H1 (cell line): ENCODE results near the gene GTF2B. TPM values are rescaled to one million over a fixed set of nuclear protein-coding genes. Genes with fewer than 3 reads are reported as not detected.

ENCODE experiments used
- CTCF ChIA-PET: fragments of 300-600 bp; sonication (Branson Sonifier 250); formaldehyde crosslinking; loops from one replicate; lab custom pipeline; 2021; ENCODE audit not compliant: partially characterized antibody; lab: Charles Lee
- POLR2A ChIA-PET: fragments of 300-600 bp; sonication (Branson Sonifier 250); formaldehyde crosslinking; loops from one replicate; lab custom pipeline; 2021; ENCODE audit warnings: inconsistent platforms; ENCODE audit not compliant: partially characterized antibody; lab: Charles Lee
- DNase-seq, 2 experiments: peaks; one replicate each; pipeline versions ENCODE4 v3.0.0 to v3.0.0-alpha.2; 2010 to 2022; ENCODE audit warnings: low spot score in 2 of 2, low read depth in 1 of 2, mixed read lengths in 1 of 2
- FAIRE-seq: peaks from 2 replicates; lab custom pipeline; 2011; peaks lifted over from hg19 to GRCh38; lab: Jason Lieb, UNC
- H2AFZ ChIP-seq: 2 replicates; pipeline ENCODE4 v1.8.1; 2012; ENCODE audit warnings: low read length, inconsistent platforms
- H2AK5ac ChIP-seq: 2 replicates; pipeline ENCODE4 v1.6.1; 2013; ENCODE audit warnings: low read depth, low read length
- H2BK120ac ChIP-seq: replicated peaks from 2 replicates; pipeline ENCODE3; 2013; ENCODE audit warnings: low read depth, low read length, inconsistent platforms
- H2BK12ac ChIP-seq: 2 replicates; pipeline ENCODE4 v1.6.1; 2013; ENCODE audit warnings: low read depth, low read length
- H2BK15ac ChIP-seq: 2 replicates; pipeline ENCODE4 v1.6.1; 2013; ENCODE audit warnings: low read length
- H2BK20ac ChIP-seq: 2 replicates; pipeline ENCODE4 v1.6.1; 2013; ENCODE audit warnings: low read length
- H2BK5ac ChIP-seq: 2 replicates; pipeline ENCODE4 v1.6.1; 2013; ENCODE audit warnings: low read depth, low read length
- H3K14ac ChIP-seq: 2 replicates; pipeline ENCODE4 v1.6.1; 2013; ENCODE audit warnings: inconsistent platforms; ENCODE audit not compliant: insufficient read length
- H3K18ac ChIP-seq: 2 replicates; pipeline ENCODE4 v1.6.1; 2013; ENCODE audit warnings: low read length; ENCODE audit errors: extremely low read depth
- H3K23ac ChIP-seq: 2 replicates; pipeline ENCODE4 v1.6.1; 2013; ENCODE audit warnings: inconsistent platforms; ENCODE audit not compliant: insufficient read length
- H3K23me2 ChIP-seq: 2 replicates; pipeline ENCODE4 v1.6.1; 2013; ENCODE audit warnings: low read depth, low read length
- H3K27ac ChIP-seq: 2 replicates; pipeline ENCODE4 v1.6.1; 2011; ENCODE audit warnings: low read depth, low read length, inconsistent platforms
- H3K27me3 ChIP-seq, 4 experiments: replicated peaks in 1 of 4; 1 replicate in 1 of 4; 2 replicates in 3 of 4; pipeline versions ENCODE4 v1.6.1 to v1.8.1; 2011 to 2013; ENCODE audit warnings: low read length in 3 of 4, mild to moderate bottlenecking in 3 of 4, inconsistent platforms in 2 of 4, mixed read lengths in 2 of 4, moderate library complexity in 1 of 4; ENCODE audit not compliant: control insufficient read depth in 3 of 4, insufficient read depth in 3 of 4; ENCODE audit errors: extremely low read depth in 1 of 4
- H3K36me3 ChIP-seq, 4 experiments: 2 replicates each; pipeline versions ENCODE4 v1.6.1 to v1.8.1; 2011 to 2013; ENCODE audit warnings: mild to moderate bottlenecking in 4 of 4, low read length in 3 of 4, moderate library complexity in 2 of 4, control low read depth in 1 of 4, inconsistent platforms in 1 of 4; ENCODE audit not compliant: insufficient read depth in 4 of 4, control insufficient read depth in 2 of 4
- H3K4ac ChIP-seq: replicated peaks from 2 replicates; pipeline ENCODE3; 2013; ENCODE audit warnings: low read length, low read depth, mixed read lengths, inconsistent platforms; ENCODE audit not compliant: insufficient read length
- H3K4me1 ChIP-seq, 4 experiments: replicated peaks in 1 of 4; 1 replicate in 1 of 4; 2 replicates in 3 of 4; pipeline versions ENCODE4 v1.6.1 to v1.8.1; 2011 to 2013; ENCODE audit warnings: low read length in 3 of 4, inconsistent platforms in 2 of 4, mixed read lengths in 1 of 4; ENCODE audit not compliant: insufficient read depth in 4 of 4, control insufficient read depth in 3 of 4
- H3K4me2 ChIP-seq, 2 experiments: 2 replicates each; pipeline versions ENCODE4 v1.6.1 to v1.8.1; 2011 to 2013; ENCODE audit warnings: low read depth in 2 of 2, low read length in 2 of 2, control low read depth in 1 of 2, inconsistent platforms in 1 of 2, mild to moderate bottlenecking in 1 of 2; ENCODE audit not compliant: insufficient read depth in 1 of 2
- H3K4me3 ChIP-seq, 4 experiments: fragments of 200-600, 300-600 bp in 1 of 4; sonication (generic), shearing (Covaris generic), sonication (Bioruptor Twin) in 1 of 4; 2 replicates each; pipeline versions ENCODE4 v1.5.1 to v1.8.1; 2011 to 2016; ENCODE audit warnings: low read length in 4 of 4, low read depth in 3 of 4, control low read depth in 2 of 4, inconsistent platforms in 2 of 4, mild to moderate bottlenecking in 2 of 4, mixed read lengths in 1 of 4, moderate library complexity in 1 of 4; ENCODE audit not compliant: insufficient read depth in 2 of 4; ENCODE audit errors: extremely low read depth in 1 of 4
- H3K56ac ChIP-seq: replicated peaks from 2 replicates; pipeline ENCODE3; 2013; ENCODE audit warnings: low read depth, mild to moderate bottlenecking, mixed read lengths, low read length, inconsistent platforms; ENCODE audit not compliant: insufficient read length
- H3K79me1 ChIP-seq: 2 replicates; pipeline ENCODE4 v1.6.1; 2013; ENCODE audit warnings: low read depth, low read length, control low read depth
- H3K79me2 ChIP-seq, 2 experiments: 2 replicates each; pipeline versions ENCODE4 v1.6.1 to v1.8.1; 2012 to 2013; ENCODE audit warnings: low read length in 2 of 2, mild to moderate bottlenecking in 2 of 2, inconsistent platforms in 1 of 2; ENCODE audit not compliant: insufficient read depth in 2 of 2, control insufficient read depth in 1 of 2
- H3K9ac ChIP-seq, 4 experiments: replicated peaks in 1 of 4; 1 replicate in 1 of 4; 2 replicates in 3 of 4; pipeline versions ENCODE4 v1.6.1 to v1.8.1; 2011 to 2013; ENCODE audit warnings: low read depth in 3 of 4, low read length in 3 of 4, control low read depth in 2 of 4, mild to moderate bottlenecking in 2 of 4, moderate library complexity in 2 of 4, inconsistent platforms in 1 of 4; ENCODE audit errors: extremely low read depth in 1 of 4
- H3K9me3 ChIP-seq, 2 experiments: 2 replicates each; pipeline versions ENCODE4 v1.6.1 to v1.8.1; 2012 to 2013; ENCODE audit warnings: mild to moderate bottlenecking in 2 of 2, moderate library complexity in 2 of 2, control low read depth in 1 of 2, inconsistent platforms in 1 of 2, low read depth in 1 of 2, low read length in 1 of 2, mixed read lengths in 1 of 2; ENCODE audit not compliant: insufficient read depth in 2 of 2
- H4K20me1 ChIP-seq, 2 experiments: replicated peaks in 1 of 2; 2 replicates each; pipeline versions ENCODE3 to v1.8.1; 2011 to 2013; ENCODE audit warnings: inconsistent platforms in 2 of 2, low read length in 2 of 2, mild to moderate bottlenecking in 1 of 2; ENCODE audit not compliant: insufficient read depth in 2 of 2, control insufficient read depth in 1 of 2
- H4K5ac ChIP-seq: 2 replicates; pipeline ENCODE4 v1.6.1; 2013; ENCODE audit warnings: low read length, low read depth, mixed read lengths, inconsistent platforms; ENCODE audit not compliant: insufficient read length
- H4K8ac ChIP-seq: 2 replicates; pipeline ENCODE4 v1.8.0; 2013; ENCODE audit warnings: mild to moderate bottlenecking, moderate library complexity, low read length, inconsistent platforms; ENCODE audit not compliant: insufficient read depth; ENCODE audit errors: extremely low read depth
- H4K91ac ChIP-seq: replicated peaks from 2 replicates; pipeline ENCODE3; 2013; ENCODE audit warnings: low read length, mixed read lengths, inconsistent platforms; ENCODE audit not compliant: insufficient read length
- ATF3 ChIP-seq: IDR thresholded peaks from 2 replicates; pipeline ENCODE4 v1.6.1; 2011; ENCODE audit warnings: low read depth, mild to moderate bottlenecking, low read length; ENCODE audit not compliant: insufficient read depth
- BCL11A ChIP-seq, 2 experiments: IDR thresholded peaks; one replicate each; pipeline ENCODE4 v1.6.1; 2011; ENCODE audit warnings: low read depth in 2 of 2, low read length in 2 of 2, mild to moderate bottlenecking in 2 of 2
- GTF2F1 ChIP-seq: IDR thresholded peaks from 2 replicates; pipeline ENCODE4 v1.6.1; 2012; ENCODE audit warnings: low read depth, low read length, improper control_type of control experiment, borderline replicate concordance
- KDM5A ChIP-seq: fragments of 200-600 bp; IDR thresholded peaks from 2 replicates; pipeline ENCODE4 v1.7.1; 2012; ENCODE audit warnings: mild to moderate bottlenecking, low read length, inconsistent platforms, mixed read lengths
- RFX5 ChIP-seq: IDR thresholded peaks from 2 replicates; pipeline ENCODE4 v1.6.1; 2011; ENCODE audit warnings: low read depth, low read length, improper control_type of control experiment, borderline replicate concordance
- RNF2 ChIP-seq: fragments of 200-900, 300-1000 bp; sonication (generic); IDR thresholded peaks from 2 replicates; pipeline ENCODE4 v1.7.1; 2016; ENCODE audit warnings: borderline replicate concordance, low read depth, mild to moderate bottlenecking, antibody characterized with exemption, low read length; ENCODE audit not compliant: poor library complexity, severe bottlenecking; ENCODE audit errors: missing control alignments
- SAP30 ChIP-seq: fragments of 300-600 bp; sonication (generic); IDR thresholded peaks from 2 replicates; pipeline ENCODE4 v1.7.1; 2012; ENCODE audit warnings: low read length, moderate library complexity, mild to moderate bottlenecking, inconsistent platforms; ENCODE audit not compliant: insufficient read depth, insufficient replicate concordance
- TCF12 ChIP-seq: IDR thresholded peaks from 2 replicates; pipeline ENCODE4 v1.6.1; 2011; ENCODE audit warnings: low read depth, mild to moderate bottlenecking, low read length
- WGBS, 2 experiments: shearing (Covaris generic) in 1 of 2; methylation state at CpG; one replicate each; pipeline versions ENCODE4 v1.1.6 to v1.1.7; 2013 to 2015; ENCODE audit warnings: low lambda C conversion rate in 2 of 2, mixed read lengths in 2 of 2, inconsistent platforms in 1 of 2, low coverage in 1 of 2, missing lambda C conversion rate in 1 of 2; ENCODE audit not compliant: insufficient replicate concordance in 2 of 2, insufficient coverage in 1 of 2, insufficient read length in 1 of 2; ENCODE audit errors: extremely low coverage in 1 of 2, missing lambda C conversion rate in 1 of 2; 5-methylcytosine and 5-hydroxymethylcytosine counted together
- polyA plus RNA-seq, 7 experiments: library from polyadenylated mRNA; depleted of rRNA in 3 of 7; stranded (reverse) in 5 of 7; unstranded in 2 of 7; fragments of >200 nt in 5 of 7; fragments of 200-250 nt in 2 of 7; gene quantifications; 1 replicate in 5 of 7; 2 replicates in 1 of 7; 4 replicates in 1 of 7; pipeline versions ENCODE4 v1.2.1 to v1.2.3, GENCODE V29; 2011 to 2013; ENCODE audit warnings: missing spikeins in 2 of 7, mixed read lengths in 2 of 7
- total RNA-seq: library from RNA; stranded (reverse); fragmentation: NEBNext Ultra II Directional; extraction: Animal tissue kit (Norgen Biotek cat#: 25700); gene quantifications from 2 replicates; pipeline ENCODE4 v1.2.1, GENCODE V29; 2021
- TF ChIP-seq, protein P1 (sequence below): IDR thresholded peaks from 2 replicates; pipeline ENCODE4 v1.6.1; 2011; ENCODE audit warnings: low read length, improper control_type of control experiment

Gene GTF2B
- total and polyA plus RNA-seq, 2 of the 8 experiments (the other 6 are each of a cell fraction or from before 2014, with no cell fraction given) = 14.9 to 15.6 TPM

DNA sequence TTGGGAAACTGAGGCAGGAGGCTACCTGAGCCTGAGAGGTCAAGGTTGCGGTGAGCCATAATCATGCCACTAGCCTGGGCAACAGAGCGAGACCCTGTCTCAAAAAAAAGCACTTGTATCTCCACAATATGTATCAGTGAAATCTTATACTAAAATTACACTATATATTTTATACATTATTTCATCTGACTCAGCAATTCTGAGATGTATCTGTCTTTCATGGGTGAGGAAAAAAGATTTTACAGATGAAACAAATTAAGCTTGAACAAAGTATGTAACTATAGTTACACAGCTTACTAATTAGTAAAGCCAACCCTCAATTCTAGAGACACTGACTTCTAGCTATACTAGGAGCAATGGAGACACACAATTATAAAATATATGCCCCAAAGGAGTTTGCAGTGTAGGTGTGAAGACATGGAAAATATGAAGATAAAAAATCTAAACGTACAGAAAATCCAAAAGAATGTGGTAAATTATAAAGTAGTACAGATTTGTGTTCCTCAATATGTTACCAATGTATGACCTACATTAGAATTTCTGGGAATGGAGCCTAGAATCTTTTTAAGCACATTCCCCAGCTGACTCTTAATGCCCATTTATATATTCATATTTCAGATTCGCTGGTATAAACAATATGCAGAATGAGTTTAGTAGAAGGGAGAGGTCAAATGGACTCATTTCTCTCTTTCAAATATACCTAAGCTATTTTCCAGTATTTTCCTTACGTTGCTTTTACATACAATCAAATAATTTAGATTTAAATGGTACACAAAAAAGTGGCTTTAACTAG lies 14.6 kb downstream of the GTF2B start:
- TF ChIP-seq, protein P1, sequence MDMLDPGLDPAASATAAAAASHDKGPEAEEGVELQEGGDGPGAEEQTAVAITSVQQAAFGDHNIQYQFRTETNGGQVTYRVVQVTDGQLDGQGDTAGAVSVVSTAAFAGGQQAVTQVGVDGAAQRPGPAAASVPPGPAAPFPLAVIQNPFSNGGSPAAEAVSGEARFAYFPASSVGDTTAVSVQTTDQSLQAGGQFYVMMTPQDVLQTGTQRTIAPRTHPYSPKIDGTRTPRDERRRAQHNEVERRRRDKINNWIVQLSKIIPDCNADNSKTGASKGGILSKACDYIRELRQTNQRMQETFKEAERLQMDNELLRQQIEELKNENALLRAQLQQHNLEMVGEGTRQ = no peak
- TF ChIP-seq KDM5A (no peak), RNF2 (no peak), GTF2F1 (no peak), TCF12 (no peak), SAP30 (no peak), BCL11A (IDR thresholded peaks at IDR 0.05; ENCODE audit: low read depth in 2 of 2, low read length in 2 of 2) (no peak), ATF3 (no peak), RFX5 (no peak)
- no peak for FAIRE-seq
- H3K79me2 ChIP-seq = no peaks in the 10 kb centered on the region

More for the DNA sequence above, 14.6 kb downstream of the GTF2B start:
- H2BK20ac ChIP-seq = no peak overlapping the region
- no peak overlapping the region for H3K4me2 ChIP-seq
- H3K9ac ChIP-seq = no peak overlapping the region
- no peak overlapping the region for H2BK15ac ChIP-seq
- no peak for DNase-seq
- no peak overlapping the region for H4K91ac ChIP-seq
- H3K18ac ChIP-seq = no peak overlapping the region
- no peak overlapping the region for H3K14ac ChIP-seq
- no peak overlapping the region for H2AFZ ChIP-seq
- no peak overlapping the region for H4K8ac ChIP-seq
- no peak overlapping the region for H2AK5ac ChIP-seq
- no peaks in the 10 kb centered on the region for H3K27me3 ChIP-seq
- no peak overlapping the region for H3K4me3 ChIP-seq
- no peaks in the 10 kb centered on the region for H4K20me1 ChIP-seq
- no peaks in the 10 kb centered on the region for H3K4me1 ChIP-seq
- ChIA-PET POLR2A (interaction anchor here (1.2 kb wide), 1 partner anchor 14 kb away, joined by 3 read pairs; the partner anchor contains the start of gene GTF2B), CTCF (interaction anchor here (0.6 to 5.4 kb wide), 36 partner anchors 10 to 501 kb away, joined by 3 to 68 read pairs (median 4); partner anchors contain the start of gene GTF2B)
- H2BK120ac ChIP-seq = no peak overlapping the region
- 86% methylated on average over 5 of the region's 5 CpGs; no CpG with 5 or more reads in 1 of the 2 experiments for WGBS, 2 experiments
- no peaks in the 10 kb centered on the region for H3K23me2 ChIP-seq
- H2BK12ac ChIP-seq = no peak overlapping the region
- no peak overlapping the region for H2BK5ac ChIP-seq
- H3K56ac ChIP-seq = no peak overlapping the region
- H3K9me3 ChIP-seq = no peaks in the 10 kb centered on the region
- no peak overlapping the region for H3K23ac ChIP-seq
- H3K79me1 ChIP-seq = no peaks in the 10 kb centered on the region
- H3K36me3 ChIP-seq = 0 out of 8 replicates have a peak, but pooled peaks cover 0 to 1% (median 0%) of the 10 kb centered on the region in 4 experiments
- no peak overlapping the region for H4K5ac ChIP-seq
- no peak overlapping the region for H3K4ac ChIP-seq
- H3K27ac ChIP-seq = no peak overlapping the region
